ENCODE measurements around the gene ADAM11. TPM values are rescaled to one million over a fixed set of nuclear protein-coding genes. Genes with fewer than 3 reads are reported as not detected.

ADAM11 gene
- total RNA-seq, 1 donor from 2014 or later, result 0.52 TPM

DNA sequence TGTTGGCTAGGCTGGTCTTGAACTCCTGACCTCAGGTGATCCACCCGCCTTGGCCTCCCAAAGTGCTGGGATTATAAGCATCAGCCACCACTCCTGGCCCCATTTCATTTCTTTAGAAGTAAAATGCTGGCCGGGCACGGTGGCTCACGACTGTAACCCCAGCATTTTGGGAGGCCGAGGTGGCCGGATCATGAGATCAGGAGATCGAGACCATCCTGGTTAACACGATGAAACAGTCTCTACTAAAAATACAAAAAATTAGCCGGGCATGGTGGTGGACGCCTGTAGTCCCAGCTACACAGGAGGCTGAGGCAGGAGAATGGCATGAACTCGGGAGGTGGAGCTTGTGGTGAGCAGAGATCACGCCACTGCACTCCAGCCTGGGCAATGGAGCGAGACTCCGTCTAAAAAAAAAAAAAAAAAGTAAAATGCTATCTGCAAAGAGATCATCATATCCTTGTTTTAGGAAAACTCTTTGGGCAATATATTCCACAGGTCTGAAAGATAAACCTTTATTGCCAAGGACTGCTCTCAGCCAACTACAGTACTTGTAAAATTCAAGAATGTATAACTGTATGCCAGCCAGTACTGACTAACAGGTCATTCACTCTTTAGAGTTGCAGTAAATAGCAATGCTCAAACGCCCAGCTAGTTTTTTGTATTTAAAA, 67.5 kb downstream of the ADAM11 start:
- H3K36me3 Mint-ChIP-seq (ENCODE audit: low read depth), result no peaks in the 10 kb centered on the region
- H3K4me3 Mint-ChIP-seq, result no peak overlapping the region
- peaks cover 39% of the 10 kb centered on the region for H3K27me3 Mint-ChIP-seq (ENCODE audit: insufficient read depth)
- no peak overlapping the region for H3K27ac Mint-ChIP-seq
- H3K4me1 Mint-ChIP-seq (ENCODE audit: low read depth), result peaks cover 7% of the 10 kb centered on the region
- intact Hi-C loops (cut with micrococcal nuclease), result loop anchor here (5.0 kb wide), 1 partner anchor 141 kb away; the partner anchor contains the start of gene C1QL1
- no peaks in the 10 kb centered on the region for H3K9me3 Mint-ChIP-seq
- DNase-seq (ENCODE audit: low spot score), result no peak

GRCh38 chr17:44827863-44828262, 69.1 kb downstream of the ADAM11 start:
- H3K27ac Mint-ChIP-seq, result no peak overlapping the region
- no peaks in the 10 kb centered on the region for H3K9me3 Mint-ChIP-seq
- intact Hi-C loops (cut with micrococcal nuclease), result loop anchor here (2.0 to 5.0 kb wide), 3 partner anchors 37 to 271 kb away; partner anchors contain the start of genes C1QL1 and FZD2
- DNase-seq (ENCODE audit: low spot score), result no peak
- H3K4me1 Mint-ChIP-seq (ENCODE audit: low read depth), result peaks cover 7% of the 10 kb centered on the region
- no peak overlapping the region for H3K4me3 Mint-ChIP-seq
- peaks cover 51% of the 10 kb centered on the region for H3K27me3 Mint-ChIP-seq (ENCODE audit: insufficient read depth)
- no peaks in the 10 kb centered on the region for H3K36me3 Mint-ChIP-seq (ENCODE audit: low read depth)

- Mint-ChIP-seq H3K27me3 (ENCODE audit: insufficient read depth) (peaks cover 60% of the 10 kb centered on the region), H3K27ac (peak overlapping the region; percentile 36), H3K4me1 (ENCODE audit: low read depth) (peaks cover 7% of the 10 kb centered on the region), H3K9me3 (no peaks in the 10 kb centered on the region), H3K4me3 (peak overlapping the region; percentile 76), H3K36me3 (ENCODE audit: low read depth) (no peaks in the 10 kb centered on the region)
- no peak for DNase-seq (ENCODE audit: low spot score)
- intact Hi-C loops (cut with micrococcal nuclease), result loop anchor here (1.0 to 5.0 kb wide), 4 partner anchors 36 to 272 kb away; partner anchors contain the start of genes C1QL1 and FZD2
These were observed 70.2 kb downstream of the ADAM11 start for GRCh38 chr17:44828919-44829522.

GRCh38 chr17:44829523-44830358, 71.0 kb downstream of the ADAM11 start, which contains the start of gene GJC1:
TSS of gene GJC1 (minus strand) at chr17:44830287. CDS start at chr17:44805817, 24,470 bp downstream.
- peaks cover 62% of the 10 kb centered on the region for H3K27me3 Mint-ChIP-seq (ENCODE audit: insufficient read depth)
- H3K36me3 Mint-ChIP-seq (ENCODE audit: low read depth), result no peaks in the 10 kb centered on the region
- no peak for DNase-seq (ENCODE audit: low spot score)
- intact Hi-C loops (cut with micrococcal nuclease), result loop anchor here (1.0 to 5.0 kb wide), 4 partner anchors 35 to 273 kb away; partner anchors contain the start of genes C1QL1 and FZD2
- H3K4me3 Mint-ChIP-seq, result peak within 1 kb of the TSS; percentile 82
- H3K27ac Mint-ChIP-seq, result peak within 1 kb of the TSS; percentile 44
- H3K4me1 Mint-ChIP-seq (ENCODE audit: low read depth), result peaks cover 7% of the 10 kb centered on the region
- no peaks in the 10 kb centered on the region for H3K9me3 Mint-ChIP-seq

DNA sequence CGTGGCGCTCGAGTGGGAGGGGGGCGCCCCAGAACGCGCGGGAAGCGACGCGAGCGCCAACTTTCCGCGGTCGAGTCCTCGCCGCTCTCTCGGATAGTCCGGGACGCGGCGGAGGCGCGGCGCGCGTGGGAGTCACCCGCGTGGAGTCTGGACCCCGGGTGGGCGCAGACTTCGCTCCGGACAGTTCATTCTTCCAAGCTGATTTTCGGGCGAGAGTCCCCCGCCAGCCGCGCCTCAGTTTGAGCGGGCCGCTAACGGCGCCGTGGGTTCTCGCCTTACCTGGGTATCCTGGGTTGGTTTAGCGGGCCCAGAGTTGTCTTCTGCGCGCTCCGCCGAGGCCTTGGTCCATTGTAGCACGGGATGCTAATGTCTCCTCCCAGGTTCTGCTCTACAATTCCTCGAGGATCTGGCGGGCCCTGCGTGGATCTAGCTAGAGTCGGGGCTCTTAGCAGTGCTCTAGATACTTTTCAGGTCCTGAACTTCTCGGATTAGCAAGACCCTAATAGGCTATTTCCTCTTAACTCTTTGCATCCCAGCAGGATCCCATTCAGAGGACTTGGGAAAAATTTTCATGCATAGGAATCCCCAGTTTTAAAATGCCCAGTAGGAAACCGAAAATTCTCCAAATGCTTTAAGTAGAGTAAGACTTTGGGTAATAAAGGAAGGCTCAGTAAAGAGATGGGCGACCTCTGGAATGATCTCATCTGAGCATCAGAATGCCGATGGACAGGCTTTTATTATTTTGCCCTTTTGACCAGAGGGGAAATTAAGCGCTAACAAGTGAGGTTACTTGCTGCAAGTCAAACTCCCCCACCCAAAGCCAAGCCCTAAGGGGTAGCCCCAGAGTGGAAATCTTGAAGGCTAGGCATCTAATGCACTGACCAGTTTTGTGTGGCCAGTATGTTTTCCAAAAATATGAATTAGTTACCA, 71.8 kb downstream of the ADAM11 start:
- H3K9me3 Mint-ChIP-seq, result no peaks in the 10 kb centered on the region
- peak overlapping the region; percentile 82 for H3K4me3 Mint-ChIP-seq
- no peaks in the 10 kb centered on the region for H3K36me3 Mint-ChIP-seq (ENCODE audit: low read depth)
- no peak for DNase-seq (ENCODE audit: low spot score)
- H3K27me3 Mint-ChIP-seq (ENCODE audit: insufficient read depth), result peaks cover 64% of the 10 kb centered on the region
- H3K27ac Mint-ChIP-seq, result peak overlapping the region; percentile 44
- peaks cover 7% of the 10 kb centered on the region for H3K4me1 Mint-ChIP-seq (ENCODE audit: low read depth)
- intact Hi-C loops (cut with micrococcal nuclease), result no loop called here

DNA sequence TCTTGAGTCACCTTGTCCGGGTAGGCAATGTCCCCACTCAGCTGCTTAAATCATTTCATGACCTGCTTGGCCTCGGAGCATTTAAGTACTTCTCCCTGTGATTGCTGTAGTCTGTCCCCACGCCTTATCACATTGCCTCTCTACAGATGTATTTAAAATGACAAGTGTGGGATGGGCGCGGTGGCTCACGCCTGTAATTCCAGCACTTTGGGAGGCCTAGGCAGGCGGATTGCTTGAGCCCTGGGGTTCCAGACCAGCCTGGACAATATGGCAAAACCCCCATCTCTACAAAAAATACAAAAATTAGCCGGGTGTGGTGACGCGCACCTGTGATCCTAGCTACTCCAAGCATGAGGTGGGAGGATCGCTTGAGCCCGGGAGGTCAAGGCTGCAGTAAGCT, 72.6 kb downstream of the ADAM11 start:
- Mint-ChIP-seq H3K4me1 (ENCODE audit: low read depth) (peaks cover 7% of the 10 kb centered on the region), H3K36me3 (ENCODE audit: low read depth) (no peaks in the 10 kb centered on the region), H3K9me3 (no peaks in the 10 kb centered on the region), H3K27me3 (ENCODE audit: insufficient read depth) (peaks cover 61% of the 10 kb centered on the region), H3K4me3 (no peak overlapping the region), H3K27ac (no peak overlapping the region)
- no peak for DNase-seq (ENCODE audit: low spot score)
- intact Hi-C loops (cut with micrococcal nuclease), result no loop called here

Other genes with a start within 250 kb of the ADAM11 start
- not detected in 2 replicates for gene FZD2, start 201.5 kb upstream of the ADAM11 start, total RNA-seq
- 0.12 and 0.29 TPM in 2 replicates for gene MEIOC, start 102.5 kb upstream of the ADAM11 start, total RNA-seq
- gene CCDC43, start 69.2 kb upstream of the ADAM11 start, total RNA-seq, result 42.6 and 44.6 TPM in 2 replicates
- gene DBF4B, start 50.3 kb upstream of the ADAM11 start, total RNA-seq, result 22.5 and 22.8 TPM in 2 replicates
- 4.7 and 5.7 TPM in 2 replicates for gene GJC1, start 71.3 kb downstream of the ADAM11 start, total RNA-seq
- gene HIGD1B, start 88.9 kb downstream of the ADAM11 start, total RNA-seq, result not detected in 2 replicates
- 206 and 219 TPM in 2 replicates for gene EFTUD2, start 140.5 kb downstream of the ADAM11 start, total RNA-seq
- not detected in 2 replicates for gene GFAP, start 156.5 kb downstream of the ADAM11 start, total RNA-seq
- 41.4 and 42.8 TPM in 2 replicates for gene KIF18B, start 188.8 kb downstream of the ADAM11 start, total RNA-seq
- 0.39 and 0.54 TPM in 2 replicates for gene C1QL1, start 209.3 kb downstream of the ADAM11 start, total RNA-seq

Data from activated T-helper 1 cell treated with anti-CD3 and anti-CD28 coated beads, Interleukin-12 subunit alpha, Interleukin-12 subunit beta, Interleukin-2, Interleukin-4 antibody, amounts not matched to agents 30 ng/mL and 10 ng/mL and 1 ng/mL, durations not matched to agents 14 hours and 24 hours and 36 hours (primary cell).